OCI-LY7 (cell line): ENCODE measurements around the gene CXCL5. TPM values are rescaled to one million over a fixed set of nuclear protein-coding genes. Genes with fewer than 3 reads are reported as not detected.

ENCODE experiments used
- Bru-seq: library from RNA; stranded (reverse); fragments of 400-500 nt; gene quantifications from one replicate; lab custom pipeline; 2021; lab: Mats Ljungman, UMichigan
- BruChase-seq, 2 experiments: library from RNA; stranded (reverse); fragments of 400-500 nt; gene quantifications; one replicate each; lab custom pipeline; 2021; lab: Mats Ljungman, UMichigan
- BruUV-seq: library from RNA; stranded (reverse); fragments of 400-500 nt; replicated peaks from 2 replicates; lab custom pipeline; 2021; lab: Mats Ljungman, UMichigan
- CTCF ChIA-PET: fragments of 300-600 bp; sonication (Branson Sonifier 250); formaldehyde crosslinking; loops from one replicate; lab custom pipeline; 2022; ENCODE audit warnings: antibody characterized with exemption; ENCODE audit not compliant: unreplicated experiment; lab: Charles Lee
- POLR2A ChIA-PET: fragments of 300-600 bp; sonication (Branson Sonifier 250); formaldehyde crosslinking; loops from one replicate; lab custom pipeline; 2022; ENCODE audit warnings: antibody characterized with exemption; lab: Charles Lee
- DNase-seq: peaks from one replicate; pipeline ENCODE4 v3.0.0-alpha.2; 2015; ENCODE audit warnings: low spot score
- H2AFZ ChIP-seq: fragments of 200-600 bp; sonication (generic), shearing (Covaris generic); 2 replicates; pipeline ENCODE4 v1.6.1; 2014; ENCODE audit warnings: mild to moderate bottlenecking, antibody characterized with exemption, low read length, moderate library complexity
- H3K27ac ChIP-seq: fragments of 200-600 bp; sonication (generic); 2 replicates; pipeline ENCODE4 v1.5.1; 2014; ENCODE audit warnings: mixed run types, low read depth, mild to moderate bottlenecking, moderate library complexity, low read length, inconsistent platforms; ENCODE audit not compliant: poor library complexity, severe bottlenecking
- H3K36me3 ChIP-seq: fragments of 200-600 bp; sonication (generic); 2 replicates; pipeline ENCODE4 v1.6.1; 2014; ENCODE audit warnings: mild to moderate bottlenecking, antibody characterized with exemption, low read length, moderate library complexity, mixed read lengths; ENCODE audit not compliant: insufficient read depth
- H3K4me1 ChIP-seq: fragments of 200-600 bp; sonication (generic); 2 replicates; pipeline ENCODE4 v1.5.1; 2014; ENCODE audit warnings: mild to moderate bottlenecking, low read length; ENCODE audit not compliant: insufficient read depth, poor library complexity, severe bottlenecking
- H3K4me2 ChIP-seq: fragments of 200-600 bp; sonication (generic); 2 replicates; pipeline ENCODE4 v1.6.1; 2014; ENCODE audit warnings: mild to moderate bottlenecking, low read length
- H3K4me3 ChIP-seq: fragments of 200-600 bp; sonication (generic); 2 replicates; pipeline ENCODE4 v1.5.1; 2014; ENCODE audit warnings: mild to moderate bottlenecking, low read depth, low read length; ENCODE audit not compliant: poor library complexity, severe bottlenecking
- H3K79me2 ChIP-seq: fragments of 200-600 bp; sonication (generic); 2 replicates; pipeline ENCODE4 v1.6.1; 2016; ENCODE audit warnings: low read depth, mild to moderate bottlenecking, low read length, moderate library complexity, mixed read lengths; ENCODE audit not compliant: insufficient read depth
- H3K9me2 ChIP-seq: fragments of 200-600 bp; sonication (generic); 2 replicates; pipeline ENCODE4 v1.6.1; 2016; ENCODE audit warnings: mild to moderate bottlenecking, low read length, mixed read lengths; ENCODE audit not compliant: insufficient read depth
- H3K9me3 ChIP-seq: fragments of 200-600 bp; sonication (generic); 2 replicates; pipeline ENCODE4 v1.6.1; 2014; ENCODE audit warnings: mild to moderate bottlenecking, mixed run types, low read length, mixed read lengths
- H4K20me1 ChIP-seq: fragments of 200-600 bp; sonication (generic); 2 replicates; pipeline ENCODE4 v1.6.1; 2014; ENCODE audit warnings: mild to moderate bottlenecking, antibody characterized with exemption, low read length, moderate library complexity, mixed read lengths; ENCODE audit not compliant: insufficient read depth
- EZH2phosphoT487 ChIP-seq: fragments of 200-600 bp; sonication (generic); IDR thresholded peaks from 2 replicates; pipeline ENCODE4 v1.6.1; 2018; ENCODE audit warnings: low read depth, borderline replicate concordance, mild to moderate bottlenecking, mixed run types, antibody characterized with exemption, low read length, moderate library complexity, mixed read lengths
- intact Hi-C: fragments of 100-400 bp; cut with micrococcal nuclease; formaldehyde crosslinking; loops from one replicate; pipeline ENCODE4 v1.10.0; 2022; ENCODE audit not compliant: unreplicated experiment
- long read RNA-seq: library from polyadenylated mRNA; stranded (forward); transcript quantifications from one replicate; pipeline ENCODE4 v2.0.0, GENCODE V29; 2022
- total RNA-seq, 2 experiments: library from RNA; depleted of rRNA in 1 of 2; stranded (reverse); fragments of >200 nt in 1 of 2; shearing (Covaris generic) in 1 of 2; gene quantifications; 2 replicates each; pipeline ENCODE4 v1.2.3, GENCODE V29; 2014 to 2022
- TF ChIP-seq, protein P1 (sequence below): fragments of 200-600 bp; sonication (generic); conservative IDR thresholded peaks from 2 replicates; pipeline ENCODE4 v1.5.1; 2014; ENCODE audit warnings: mild to moderate bottlenecking, antibody characterized with exemption, low read length, moderate library complexity, mixed read lengths

Gene CXCL5
- total RNA-seq (2014; rRNA removed; shearing (Covaris generic)) (not detected in 2 replicates), total RNA-seq (2022) (not detected in 2 replicates), Bru-seq, nascent RNA (not detected), BruChase-seq, experiment 1, labeled RNA remaining after a 6-hour chase (not detected), BruChase-seq, experiment 2, labeled RNA remaining after a 2-hour chase (not detected)
- long read RNA-seq = 0 reads

DNA sequence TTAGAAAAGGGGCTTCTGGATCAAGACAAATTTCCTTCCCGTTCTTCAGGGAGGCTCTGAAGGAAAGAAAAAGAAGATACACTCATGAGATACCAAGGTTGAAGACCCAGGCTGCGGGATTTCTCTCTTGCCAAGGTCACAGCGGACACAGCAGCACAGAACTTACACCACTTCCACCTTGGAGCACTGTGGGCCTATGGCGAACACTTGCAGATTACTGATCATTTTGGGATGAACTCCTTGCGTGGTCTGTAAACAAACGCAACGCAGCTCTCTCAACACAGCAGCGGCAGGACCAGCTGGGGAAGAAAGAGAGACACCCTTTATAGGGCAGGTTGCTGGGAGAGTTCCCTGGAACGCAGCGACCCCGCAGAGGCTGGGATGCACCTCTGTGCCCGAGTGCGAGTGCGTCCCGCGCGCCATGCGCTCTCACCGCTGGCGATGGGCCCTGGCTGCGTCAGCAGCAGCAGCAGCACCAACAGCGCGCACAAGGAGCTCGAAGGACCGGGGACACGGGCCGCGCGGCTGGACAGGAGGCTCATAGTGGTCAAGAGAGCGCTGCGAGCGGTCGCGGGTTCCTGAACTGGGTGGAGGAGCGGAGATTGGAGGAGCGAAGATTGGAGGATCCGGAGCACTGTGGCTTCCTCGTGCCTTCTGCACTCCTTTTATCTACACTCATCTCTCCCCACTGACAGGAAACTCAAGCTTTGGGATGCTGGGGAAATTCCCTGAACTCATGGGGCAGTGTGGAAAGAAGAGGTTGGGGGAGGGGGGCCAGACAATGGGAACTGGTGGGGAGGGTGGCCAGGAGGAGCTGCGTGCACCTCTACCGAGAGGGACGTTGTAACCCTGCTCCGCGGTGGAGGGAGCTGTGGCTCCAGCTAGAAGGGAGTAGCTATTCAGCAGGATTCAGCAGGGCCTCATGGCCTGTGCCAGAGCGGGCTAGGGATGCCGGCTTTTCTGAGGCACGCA, at the start of gene CXCL5:
Gene CXCL5 (minus strand): TSS at position 638 of the 972 bp plus-strand sequence. CDS start 96 bp downstream, at position 542.
- no peak within 1 kb of the TSS for H3K4me2 ChIP-seq
- BruUV-seq = no TSS peak
- ChIA-PET CTCF (no interaction called here), POLR2A (no interaction called here)
- H3K79me2 ChIP-seq = no peaks in the 10 kb centered on the region
- no peaks in the 10 kb centered on the region for H3K9me2 ChIP-seq
- DNase-seq = no peak
- intact Hi-C loops = no loop called here
- H3K4me3 ChIP-seq = no peak within 1 kb of the TSS
- H2AFZ ChIP-seq = no peak within 1 kb of the TSS
- H3K4me1 ChIP-seq = no peaks in the 10 kb centered on the region
- no peaks in the 10 kb centered on the region for H4K20me1 ChIP-seq
- H3K9me3 ChIP-seq = no peaks in the 10 kb centered on the region
- TF ChIP-seq, protein P1, sequence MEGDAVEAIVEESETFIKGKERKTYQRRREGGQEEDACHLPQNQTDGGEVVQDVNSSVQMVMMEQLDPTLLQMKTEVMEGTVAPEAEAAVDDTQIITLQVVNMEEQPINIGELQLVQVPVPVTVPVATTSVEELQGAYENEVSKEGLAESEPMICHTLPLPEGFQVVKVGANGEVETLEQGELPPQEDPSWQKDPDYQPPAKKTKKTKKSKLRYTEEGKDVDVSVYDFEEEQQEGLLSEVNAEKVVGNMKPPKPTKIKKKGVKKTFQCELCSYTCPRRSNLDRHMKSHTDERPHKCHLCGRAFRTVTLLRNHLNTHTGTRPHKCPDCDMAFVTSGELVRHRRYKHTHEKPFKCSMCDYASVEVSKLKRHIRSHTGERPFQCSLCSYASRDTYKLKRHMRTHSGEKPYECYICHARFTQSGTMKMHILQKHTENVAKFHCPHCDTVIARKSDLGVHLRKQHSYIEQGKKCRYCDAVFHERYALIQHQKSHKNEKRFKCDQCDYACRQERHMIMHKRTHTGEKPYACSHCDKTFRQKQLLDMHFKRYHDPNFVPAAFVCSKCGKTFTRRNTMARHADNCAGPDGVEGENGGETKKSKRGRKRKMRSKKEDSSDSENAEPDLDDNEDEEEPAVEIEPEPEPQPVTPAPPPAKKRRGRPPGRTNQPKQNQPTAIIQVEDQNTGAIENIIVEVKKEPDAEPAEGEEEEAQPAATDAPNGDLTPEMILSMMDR = no peak
- TF ChIP-seq EZH2phosphoT487 = no peak
- H3K27ac ChIP-seq = no peak within 1 kb of the TSS
- no peaks in the 10 kb centered on the region for H3K36me3 ChIP-seq

DNA sequence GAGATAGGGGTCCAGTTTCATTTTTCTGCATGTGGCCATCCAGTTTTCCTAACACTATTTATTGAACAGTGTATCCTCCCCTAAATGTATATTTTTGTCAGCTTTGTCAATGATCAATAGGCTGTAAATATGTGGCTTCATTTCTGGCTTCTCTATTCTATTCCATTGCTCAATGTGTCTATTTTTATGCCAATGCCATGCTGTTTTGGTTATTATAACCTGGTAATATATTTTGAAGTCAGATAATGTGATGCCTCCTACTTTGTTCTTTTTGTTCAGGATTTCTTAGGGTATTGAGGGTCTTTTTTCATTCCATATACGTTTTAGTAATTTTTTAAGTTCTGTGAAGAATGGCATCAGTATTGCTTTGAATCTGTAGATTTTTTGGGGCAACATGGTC, 48.7 kb upstream of the CXCL5 start:
- H3K36me3 ChIP-seq = no peaks in the 10 kb centered on the region
- no peak overlapping the region for H3K4me3 ChIP-seq
- TF ChIP-seq, protein P1 = no peak
- no peak for TF ChIP-seq EZH2phosphoT487
- POLR2A ChIA-PET = interaction anchor here (1.2 kb wide), 1 partner anchor 16 kb away, joined by 4 read pairs; no protein-coding TSS in a partner anchor
- H3K79me2 ChIP-seq = no peaks in the 10 kb centered on the region
- no peaks in the 10 kb centered on the region for H3K4me1 ChIP-seq
- 0 out of 2 replicates have a peak, but pooled peaks cover 7% of the 10 kb centered on the region for H3K9me3 ChIP-seq
- DNase-seq = no peak
- intact Hi-C loops = no loop called here
- H3K27ac ChIP-seq = no peak overlapping the region
- BruUV-seq = no TSS peak
- H3K9me2 ChIP-seq = no peaks in the 10 kb centered on the region
- no peak overlapping the region for H2AFZ ChIP-seq
- CTCF ChIA-PET = no interaction called here
- no peak overlapping the region for H3K4me2 ChIP-seq
- no peaks in the 10 kb centered on the region for H4K20me1 ChIP-seq
